ENCODE data around the gene PLEKHG3. TPM values are rescaled to one million over a fixed set of nuclear protein-coding genes. Genes with fewer than 3 reads are reported as not detected.
A peak's percentile ranks its signal among the peaks of the same experiment; 100 is the strongest.

The PLEKHG3 gene
- total RNA-seq, 6 experiments from 2014 or later = 6.0 to 11.7 (median 9.2) TPM

DNA sequence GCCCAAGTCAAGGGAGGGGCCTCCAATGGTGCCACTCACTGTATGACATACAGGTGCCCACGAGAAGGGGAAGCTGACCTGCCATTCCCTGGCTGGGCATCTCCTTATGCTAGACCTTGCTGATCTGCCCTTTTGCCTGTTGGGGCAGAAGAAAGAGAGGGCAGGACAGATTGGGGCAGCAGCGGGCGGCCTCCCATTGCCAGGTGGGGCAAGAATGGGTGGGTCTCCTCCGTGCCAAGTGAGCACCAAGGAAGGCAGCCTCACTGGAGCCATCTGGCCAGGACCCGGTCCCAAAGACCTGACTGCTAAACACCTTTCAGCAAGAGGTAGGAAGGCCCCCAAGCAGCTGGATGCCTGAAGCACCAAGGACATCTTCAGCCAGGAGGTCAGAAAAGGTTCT, 50.5 kb downstream of the PLEKHG3 start:
- no peaks in the 10 kb centered on the region for H3K27me3 Mint-ChIP-seq (ENCODE audit: insufficient read depth)
- TF ChIP-seq, protein P1, sequence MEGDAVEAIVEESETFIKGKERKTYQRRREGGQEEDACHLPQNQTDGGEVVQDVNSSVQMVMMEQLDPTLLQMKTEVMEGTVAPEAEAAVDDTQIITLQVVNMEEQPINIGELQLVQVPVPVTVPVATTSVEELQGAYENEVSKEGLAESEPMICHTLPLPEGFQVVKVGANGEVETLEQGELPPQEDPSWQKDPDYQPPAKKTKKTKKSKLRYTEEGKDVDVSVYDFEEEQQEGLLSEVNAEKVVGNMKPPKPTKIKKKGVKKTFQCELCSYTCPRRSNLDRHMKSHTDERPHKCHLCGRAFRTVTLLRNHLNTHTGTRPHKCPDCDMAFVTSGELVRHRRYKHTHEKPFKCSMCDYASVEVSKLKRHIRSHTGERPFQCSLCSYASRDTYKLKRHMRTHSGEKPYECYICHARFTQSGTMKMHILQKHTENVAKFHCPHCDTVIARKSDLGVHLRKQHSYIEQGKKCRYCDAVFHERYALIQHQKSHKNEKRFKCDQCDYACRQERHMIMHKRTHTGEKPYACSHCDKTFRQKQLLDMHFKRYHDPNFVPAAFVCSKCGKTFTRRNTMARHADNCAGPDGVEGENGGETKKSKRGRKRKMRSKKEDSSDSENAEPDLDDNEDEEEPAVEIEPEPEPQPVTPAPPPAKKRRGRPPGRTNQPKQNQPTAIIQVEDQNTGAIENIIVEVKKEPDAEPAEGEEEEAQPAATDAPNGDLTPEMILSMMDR (IDR thresholded peaks at IDR 0.05) = no peak
- H3K9me3 Mint-ChIP-seq = no peaks in the 10 kb centered on the region
- H3K4me3 Mint-ChIP-seq = no peak overlapping the region
- H3K4me1 Mint-ChIP-seq (ENCODE audit: low read depth) = peaks cover 49% of the 10 kb centered on the region
- no peak for DNase-seq
- no peaks in the 10 kb centered on the region for H3K36me3 Mint-ChIP-seq (ENCODE audit: low read depth)
- no peak overlapping the region for H3K27ac Mint-ChIP-seq

DNA sequence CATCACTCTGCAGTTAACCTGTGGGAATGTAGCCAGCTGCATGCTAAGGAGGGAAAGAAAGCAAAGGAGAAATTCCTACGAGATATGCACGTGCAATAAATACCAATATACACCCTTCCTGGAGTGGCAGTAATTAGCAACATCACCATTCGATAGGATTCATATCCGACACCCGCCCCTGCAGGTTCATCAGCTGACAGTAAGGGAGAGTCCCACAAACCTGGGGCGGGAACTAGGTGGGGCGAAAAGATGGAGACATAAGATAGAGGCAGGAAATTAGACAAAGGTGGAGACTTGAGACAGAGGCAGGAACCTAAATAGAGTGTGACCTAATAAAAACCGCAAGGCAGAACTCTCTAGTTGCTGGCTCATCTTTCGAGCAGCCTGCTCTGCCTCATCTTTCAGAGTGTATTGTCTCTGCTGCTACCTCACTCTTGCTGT, 51.6 kb downstream of the PLEKHG3 start:
- TF ChIP-seq, protein P1 (IDR thresholded peaks at IDR 0.05) = no peak
- H3K9me3 Mint-ChIP-seq = no peaks in the 10 kb centered on the region
- H3K36me3 Mint-ChIP-seq (ENCODE audit: low read depth) = no peaks in the 10 kb centered on the region
- peaks cover 1% of the 10 kb centered on the region; the same call in 1 of the 2 replicates for H3K27me3 Mint-ChIP-seq (ENCODE audit: insufficient read depth)
- H3K4me1 Mint-ChIP-seq (ENCODE audit: low read depth) = peaks cover 60% of the 10 kb centered on the region
- peak; percentile 36 for DNase-seq
- H3K4me3 Mint-ChIP-seq = no peak overlapping the region
- no peak overlapping the region for H3K27ac Mint-ChIP-seq

GRCh38 chr14:64756712-64757111, 52.5 kb downstream of the PLEKHG3 start:
- TF ChIP-seq, protein P1 (IDR thresholded peaks at IDR 0.05) = no peak
- Mint-ChIP-seq H3K27ac (no peak overlapping the region), H3K4me3 (no peak overlapping the region), H3K36me3 (ENCODE audit: low read depth) (no peaks in the 10 kb centered on the region), H3K27me3 (ENCODE audit: insufficient read depth) (peaks cover 1% of the 10 kb centered on the region; the same call in 1 of the 2 replicates), H3K4me1 (ENCODE audit: low read depth) (peaks cover 69% of the 10 kb centered on the region), H3K9me3 (no peaks in the 10 kb centered on the region)
- no peak for DNase-seq

DNA sequence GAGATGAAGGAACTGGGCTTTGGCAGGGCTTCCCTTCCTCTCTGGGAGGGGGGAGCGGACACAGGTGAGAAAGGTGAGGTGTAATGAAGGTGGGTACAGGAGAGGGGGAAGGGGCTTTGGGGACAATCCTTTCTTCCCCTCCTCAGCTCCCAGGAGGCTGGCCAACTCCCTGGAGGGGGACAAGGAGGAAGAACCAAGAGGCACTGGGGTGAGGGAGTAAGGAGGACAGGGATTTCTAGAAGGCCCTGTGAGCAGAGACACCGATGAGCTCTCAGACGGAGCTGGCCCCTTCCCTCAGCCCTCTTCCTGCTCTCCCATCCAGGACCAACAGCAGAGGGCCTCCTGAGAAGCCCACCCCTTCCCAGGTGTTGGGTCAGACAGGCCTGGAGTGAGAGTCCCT, 53.4 kb downstream of the PLEKHG3 start:
- TF ChIP-seq, protein P1 (IDR thresholded peaks at IDR 0.05) = no peak
- H3K27ac Mint-ChIP-seq = no peak overlapping the region

GRCh38 chr14:64758025-64758521, 53.8 kb downstream of the PLEKHG3 start:
- Mint-ChIP-seq H3K27ac (peak overlapping the region; percentile 78), H3K4me3 (no peak overlapping the region), H3K27me3 (ENCODE audit: insufficient read depth) (peaks cover 1% of the 10 kb centered on the region; the same call in 1 of the 2 replicates), H3K9me3 (no peaks in the 10 kb centered on the region), H3K36me3 (ENCODE audit: low read depth) (no peaks in the 10 kb centered on the region), H3K4me1 (ENCODE audit: low read depth) (peaks cover 82% of the 10 kb centered on the region)
- TF ChIP-seq, protein P1 (IDR thresholded peaks at IDR 0.05) = no peak
- DNase-seq = no peak

More for the DNA sequence above, 53.4 kb downstream of the PLEKHG3 start:
- Mint-ChIP-seq H3K4me1 (ENCODE audit: low read depth) (peaks cover 78% of the 10 kb centered on the region), H3K36me3 (ENCODE audit: low read depth) (no peaks in the 10 kb centered on the region), H3K27me3 (ENCODE audit: insufficient read depth) (peaks cover 1% of the 10 kb centered on the region; the same call in 1 of the 2 replicates), H3K9me3 (no peaks in the 10 kb centered on the region), H3K4me3 (no peak overlapping the region)
- DNase-seq = no peak
